ENCODE measurements around the gene CIAO2A.

The CIAO2A gene

GRCh38 chr15:64044300-64045100, 49.1 kb downstream of the CIAO2A start:
- Mint-ChIP-seq H3K4me3 (peak overlapping the region; percentile 59), H3K36me3 (no peaks in the 10 kb centered on the region), H3K27me3 (peaks cover 6% of the 10 kb centered on the region), H3K9me3 (no peaks in the 10 kb centered on the region), H3K4me1 (peaks cover 10% of the 10 kb centered on the region), H3K27ac (no peak overlapping the region)

DNA sequence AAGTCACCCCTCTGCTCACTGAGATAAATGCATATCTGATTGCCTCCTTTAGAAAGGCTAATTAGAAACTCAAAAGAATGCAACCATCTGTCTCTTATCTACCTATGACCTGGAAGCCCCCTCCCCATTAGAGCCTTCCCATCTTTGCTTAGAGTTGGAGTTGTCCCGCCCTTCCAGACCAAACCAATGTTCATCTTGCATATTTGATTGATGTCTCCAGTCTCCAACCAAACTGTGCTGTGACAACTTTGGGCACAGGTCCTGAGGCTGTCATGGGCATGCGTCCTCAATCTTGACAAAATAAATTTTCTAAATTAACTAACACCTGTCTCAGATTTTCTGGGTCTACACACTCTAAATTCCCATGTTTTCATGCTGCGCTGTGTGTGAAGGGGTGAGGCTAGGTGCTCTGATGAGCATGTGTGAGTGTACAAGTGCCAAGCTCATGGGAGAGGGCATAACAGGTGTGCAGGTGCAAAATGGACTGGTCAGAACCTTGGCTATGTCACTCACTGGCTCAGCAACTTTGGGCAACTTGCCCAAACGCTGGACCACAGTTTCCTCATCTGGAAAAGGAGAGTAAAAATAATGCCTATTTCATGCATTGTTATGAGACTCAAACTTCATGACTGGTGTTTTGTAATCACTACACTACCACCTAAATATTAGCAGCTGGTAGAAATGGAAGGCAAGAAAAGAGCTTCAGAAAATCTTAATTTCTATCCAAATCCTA, 54.6 kb downstream of the CIAO2A start:
- no peak overlapping the region for H3K4me3 Mint-ChIP-seq
- H3K36me3 Mint-ChIP-seq, result no peaks in the 10 kb centered on the region
- no peaks in the 10 kb centered on the region for H3K4me1 Mint-ChIP-seq
- no peaks in the 10 kb centered on the region for H3K9me3 Mint-ChIP-seq
- no peaks in the 10 kb centered on the region for H3K27me3 Mint-ChIP-seq
- H3K27ac Mint-ChIP-seq, result no peak overlapping the region

- Mint-ChIP-seq H3K4me1 (no peaks in the 10 kb centered on the region), H3K36me3 (no peaks in the 10 kb centered on the region), H3K9me3 (no peaks in the 10 kb centered on the region)
Observed at GRCh38 chr15:64037966-64038365, 55.7 kb downstream of the CIAO2A start.

DNA sequence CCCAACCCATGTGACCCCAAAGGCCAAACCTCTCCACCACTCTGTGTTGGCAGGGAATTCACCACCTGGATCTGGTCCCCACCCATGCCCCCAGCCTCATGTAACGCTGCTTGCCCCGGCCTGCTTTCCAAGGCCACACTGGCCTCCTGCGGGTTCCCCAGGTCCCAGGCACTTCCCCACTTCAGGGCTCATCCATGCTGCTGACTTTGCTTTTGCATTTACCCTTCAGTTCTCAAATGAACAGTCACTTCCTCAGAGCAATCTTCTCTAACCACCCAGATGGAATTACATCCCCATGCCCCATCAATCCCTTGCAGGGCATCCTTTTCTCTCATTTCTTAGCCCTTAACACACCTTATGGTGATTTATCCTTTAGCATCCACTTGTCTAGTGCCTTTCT, 56.5 kb downstream of the CIAO2A start:
- H3K9me3 Mint-ChIP-seq, result no peaks in the 10 kb centered on the region
- H3K36me3 Mint-ChIP-seq, result no peaks in the 10 kb centered on the region
- no peaks in the 10 kb centered on the region for H3K27me3 Mint-ChIP-seq
- peaks cover 4% of the 10 kb centered on the region for H3K4me1 Mint-ChIP-seq
- no peak overlapping the region for H3K4me3 Mint-ChIP-seq
- H3K27ac Mint-ChIP-seq, result no peak overlapping the region

More at GRCh38 chr15:64037966-64038365, 55.7 kb downstream of the CIAO2A start:
- no peak overlapping the region for H3K27ac Mint-ChIP-seq
- no peaks in the 10 kb centered on the region for H3K27me3 Mint-ChIP-seq
- H3K4me3 Mint-ChIP-seq, result no peak overlapping the region

GRCh38 chr15:64035525-64035924, 58.1 kb downstream of the CIAO2A start:
- Mint-ChIP-seq H3K4me3 (no peak overlapping the region), H3K4me1 (peaks cover 7% of the 10 kb centered on the region)

GRCh38 chr15:64034519-64034918, 59.1 kb downstream of the CIAO2A start:
- Mint-ChIP-seq H3K27ac (no peak overlapping the region), H3K36me3 (no peaks in the 10 kb centered on the region), H3K4me3 (no peak overlapping the region), H3K4me1 (peaks cover 7% of the 10 kb centered on the region), H3K27me3 (no peaks in the 10 kb centered on the region), H3K9me3 (no peaks in the 10 kb centered on the region)

More at GRCh38 chr15:64035525-64035924, 58.1 kb downstream of the CIAO2A start:
- H3K36me3 Mint-ChIP-seq, result no peaks in the 10 kb centered on the region
- no peak overlapping the region for H3K27ac Mint-ChIP-seq
- no peaks in the 10 kb centered on the region for H3K27me3 Mint-ChIP-seq
- H3K9me3 Mint-ChIP-seq, result no peaks in the 10 kb centered on the region

- Mint-ChIP-seq H3K9me3 (no peaks in the 10 kb centered on the region), H3K27ac (no peak overlapping the region), H3K27me3 (no peaks in the 10 kb centered on the region), H3K4me1 (peaks cover 7% of the 10 kb centered on the region), H3K36me3 (no peaks in the 10 kb centered on the region), H3K4me3 (no peak overlapping the region)
Observed at GRCh38 chr15:64032329-64032728, 61.3 kb downstream of the CIAO2A start.

- no peaks in the 10 kb centered on the region for H3K36me3 Mint-ChIP-seq
- H3K4me1 Mint-ChIP-seq, result peaks cover 7% of the 10 kb centered on the region
- H3K27me3 Mint-ChIP-seq, result no peaks in the 10 kb centered on the region
- no peak overlapping the region for H3K27ac Mint-ChIP-seq
- no peaks in the 10 kb centered on the region for H3K9me3 Mint-ChIP-seq
- H3K4me3 Mint-ChIP-seq, result no peak overlapping the region
Observed at GRCh38 chr15:64030123-64030522, 63.5 kb downstream of the CIAO2A start.

DNA sequence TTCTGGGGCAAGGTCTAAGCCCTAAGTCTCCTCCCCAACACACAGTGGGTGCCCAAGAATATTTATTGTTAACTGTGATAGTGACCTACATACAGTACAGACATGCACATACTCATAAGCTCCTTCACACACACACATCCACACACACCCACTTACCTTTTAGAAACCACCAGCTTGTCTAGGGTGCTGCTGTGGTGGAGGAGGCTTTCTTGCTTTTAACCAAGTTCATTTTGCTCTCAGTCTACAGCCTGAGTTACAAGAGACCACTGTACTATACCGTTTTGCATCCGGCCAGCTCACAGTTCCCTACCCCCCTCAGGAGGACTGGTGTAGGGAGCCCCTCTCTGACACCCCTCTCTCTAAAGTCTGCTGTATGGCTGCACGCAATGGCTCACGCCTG, 64.0 kb downstream of the CIAO2A start:
- no peak overlapping the region for H3K4me3 Mint-ChIP-seq
- no peaks in the 10 kb centered on the region for H3K27me3 Mint-ChIP-seq
- H3K4me1 Mint-ChIP-seq, result peaks cover 7% of the 10 kb centered on the region
- no peaks in the 10 kb centered on the region for H3K36me3 Mint-ChIP-seq
- H3K27ac Mint-ChIP-seq, result no peak overlapping the region
- no peaks in the 10 kb centered on the region for H3K9me3 Mint-ChIP-seq

DNA sequence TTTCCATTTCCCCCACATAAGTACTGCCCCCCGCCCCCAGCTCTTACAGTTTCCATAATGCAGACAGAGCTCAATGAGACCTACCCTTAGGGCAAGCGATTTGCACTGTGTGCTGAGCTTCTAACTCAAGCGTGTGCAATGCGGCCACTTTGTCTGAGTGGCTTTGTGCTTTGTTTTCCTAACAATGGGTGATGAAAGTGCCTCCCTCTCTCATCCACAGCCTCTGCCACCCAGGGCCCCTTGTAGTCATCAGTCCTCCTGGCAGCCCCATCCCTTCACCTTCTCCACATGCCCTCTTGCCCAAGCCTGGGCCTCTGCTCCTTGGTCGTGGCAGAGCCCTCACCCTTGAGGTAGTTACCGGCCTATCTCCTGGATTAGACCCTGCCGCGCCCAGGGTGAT, 64.5 kb downstream of the CIAO2A start:
- Mint-ChIP-seq H3K36me3 (no peaks in the 10 kb centered on the region), H3K27me3 (no peaks in the 10 kb centered on the region), H3K9me3 (no peaks in the 10 kb centered on the region), H3K4me3 (no peak overlapping the region), H3K4me1 (peaks cover 7% of the 10 kb centered on the region), H3K27ac (no peak overlapping the region)

GRCh38 chr15:64026591-64026990, 67.0 kb downstream of the CIAO2A start:
- Mint-ChIP-seq H3K4me3 (no peak overlapping the region), H3K9me3 (no peaks in the 10 kb centered on the region), H3K27ac (no peak overlapping the region), H3K27me3 (no peaks in the 10 kb centered on the region), H3K4me1 (no peaks in the 10 kb centered on the region), H3K36me3 (no peaks in the 10 kb centered on the region)

DNA sequence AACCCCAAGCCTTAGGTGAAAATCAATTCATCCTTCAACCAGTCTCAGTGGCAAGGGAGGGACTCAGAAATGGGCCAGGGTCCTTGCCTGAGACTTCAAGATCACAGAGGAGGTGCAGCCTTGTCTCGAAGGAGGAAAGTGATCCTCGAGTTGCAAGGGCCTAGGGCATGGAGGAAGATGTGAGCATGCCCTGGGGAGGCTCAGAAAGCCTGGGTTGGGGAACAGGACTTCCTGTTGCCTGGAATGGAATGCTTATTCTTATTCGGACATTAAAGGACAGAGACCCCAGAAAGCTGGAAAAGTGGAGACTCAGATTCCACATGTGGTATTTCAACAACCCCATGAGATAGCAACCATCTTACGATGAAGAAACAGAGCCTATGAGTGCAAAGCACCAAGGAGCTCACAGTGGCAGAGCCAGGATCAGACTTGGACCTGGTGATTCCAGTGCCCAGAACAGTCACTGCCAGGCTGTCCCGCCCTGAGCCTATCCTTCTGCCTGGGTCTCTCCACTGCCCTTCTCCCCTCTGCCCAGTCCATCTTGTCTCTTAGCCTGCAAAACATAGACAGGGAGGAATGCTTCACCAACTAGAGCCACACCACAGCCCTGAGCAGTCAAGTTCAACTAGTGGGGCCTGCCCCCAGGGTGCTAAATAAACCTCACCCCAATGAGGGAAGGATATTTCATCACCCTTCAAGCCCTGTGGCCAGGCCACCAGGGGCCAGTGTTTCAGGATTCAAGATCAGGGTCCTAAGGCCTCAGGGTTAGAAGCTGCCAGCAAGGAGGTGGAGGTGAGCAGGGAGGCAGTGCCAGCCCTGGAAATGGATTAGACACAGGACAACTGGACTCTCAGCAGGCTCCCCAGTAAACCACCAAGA, 69.2 kb downstream of the CIAO2A start:
- no peaks in the 10 kb centered on the region for H3K4me1 Mint-ChIP-seq
- H3K4me3 Mint-ChIP-seq, result no peak overlapping the region
- H3K27me3 Mint-ChIP-seq, result no peaks in the 10 kb centered on the region
- no peaks in the 10 kb centered on the region for H3K36me3 Mint-ChIP-seq
- no peak overlapping the region for H3K27ac Mint-ChIP-seq
- no peaks in the 10 kb centered on the region for H3K9me3 Mint-ChIP-seq

- H3K9me3 Mint-ChIP-seq, result no peaks in the 10 kb centered on the region
- H3K4me1 Mint-ChIP-seq, result no peaks in the 10 kb centered on the region
- no peaks in the 10 kb centered on the region for H3K27me3 Mint-ChIP-seq
- H3K27ac Mint-ChIP-seq, result no peak overlapping the region
- H3K4me3 Mint-ChIP-seq, result no peak overlapping the region
- H3K36me3 Mint-ChIP-seq, result no peaks in the 10 kb centered on the region
Observed at GRCh38 chr15:64023220-64023619, 70.4 kb downstream of the CIAO2A start.

DNA sequence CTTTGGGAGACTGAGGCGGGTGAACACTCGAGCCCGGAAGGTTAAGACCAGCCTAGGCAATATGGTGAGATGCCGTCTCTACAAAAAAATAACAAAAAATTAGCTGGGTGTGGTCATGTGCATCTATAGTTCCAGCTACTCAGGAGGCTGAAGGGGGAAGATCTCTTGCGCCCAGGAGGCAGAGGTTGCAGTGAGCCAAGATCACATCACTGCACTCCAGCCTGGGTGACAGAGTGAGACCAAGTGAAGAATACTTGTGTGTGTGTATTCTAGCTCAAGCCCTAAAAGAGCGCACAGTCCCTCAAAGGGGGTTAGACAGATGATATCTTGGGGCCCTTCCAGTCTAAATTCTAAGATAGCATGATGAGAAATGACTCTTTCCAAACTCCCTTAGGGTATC, 71.1 kb downstream of the CIAO2A start:
- H3K27me3 Mint-ChIP-seq, result no peaks in the 10 kb centered on the region
- H3K27ac Mint-ChIP-seq, result no peak overlapping the region
- H3K4me3 Mint-ChIP-seq, result no peak overlapping the region
- H3K9me3 Mint-ChIP-seq, result no peaks in the 10 kb centered on the region
- H3K4me1 Mint-ChIP-seq, result no peaks in the 10 kb centered on the region
- no peaks in the 10 kb centered on the region for H3K36me3 Mint-ChIP-seq
